ENCODE data around the gene MAP2.

Gene MAP2, protein sequence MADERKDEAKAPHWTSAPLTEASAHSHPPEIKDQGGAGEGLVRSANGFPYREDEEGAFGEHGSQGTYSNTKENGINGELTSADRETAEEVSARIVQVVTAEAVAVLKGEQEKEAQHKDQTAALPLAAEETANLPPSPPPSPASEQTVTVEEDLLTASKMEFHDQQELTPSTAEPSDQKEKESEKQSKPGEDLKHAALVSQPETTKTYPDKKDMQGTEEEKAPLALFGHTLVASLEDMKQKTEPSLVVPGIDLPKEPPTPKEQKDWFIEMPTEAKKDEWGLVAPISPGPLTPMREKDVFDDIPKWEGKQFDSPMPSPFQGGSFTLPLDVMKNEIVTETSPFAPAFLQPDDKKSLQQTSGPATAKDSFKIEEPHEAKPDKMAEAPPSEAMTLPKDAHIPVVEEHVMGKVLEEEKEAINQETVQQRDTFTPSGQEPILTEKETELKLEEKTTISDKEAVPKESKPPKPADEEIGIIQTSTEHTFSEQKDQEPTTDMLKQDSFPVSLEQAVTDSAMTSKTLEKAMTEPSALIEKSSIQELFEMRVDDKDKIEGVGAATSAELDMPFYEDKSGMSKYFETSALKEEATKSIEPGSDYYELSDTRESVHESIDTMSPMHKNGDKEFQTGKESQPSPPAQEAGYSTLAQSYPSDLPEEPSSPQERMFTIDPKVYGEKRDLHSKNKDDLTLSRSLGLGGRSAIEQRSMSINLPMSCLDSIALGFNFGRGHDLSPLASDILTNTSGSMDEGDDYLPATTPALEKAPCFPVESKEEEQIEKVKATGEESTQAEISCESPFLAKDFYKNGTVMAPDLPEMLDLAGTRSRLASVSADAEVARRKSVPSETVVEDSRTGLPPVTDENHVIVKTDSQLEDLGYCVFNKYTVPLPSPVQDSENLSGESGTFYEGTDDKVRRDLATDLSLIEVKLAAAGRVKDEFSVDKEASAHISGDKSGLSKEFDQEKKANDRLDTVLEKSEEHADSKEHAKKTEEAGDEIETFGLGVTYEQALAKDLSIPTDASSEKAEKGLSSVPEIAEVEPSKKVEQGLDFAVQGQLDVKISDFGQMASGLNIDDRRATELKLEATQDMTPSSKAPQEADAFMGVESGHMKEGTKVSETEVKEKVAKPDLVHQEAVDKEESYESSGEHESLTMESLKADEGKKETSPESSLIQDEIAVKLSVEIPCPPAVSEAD (N-terminal part only)

DNA sequence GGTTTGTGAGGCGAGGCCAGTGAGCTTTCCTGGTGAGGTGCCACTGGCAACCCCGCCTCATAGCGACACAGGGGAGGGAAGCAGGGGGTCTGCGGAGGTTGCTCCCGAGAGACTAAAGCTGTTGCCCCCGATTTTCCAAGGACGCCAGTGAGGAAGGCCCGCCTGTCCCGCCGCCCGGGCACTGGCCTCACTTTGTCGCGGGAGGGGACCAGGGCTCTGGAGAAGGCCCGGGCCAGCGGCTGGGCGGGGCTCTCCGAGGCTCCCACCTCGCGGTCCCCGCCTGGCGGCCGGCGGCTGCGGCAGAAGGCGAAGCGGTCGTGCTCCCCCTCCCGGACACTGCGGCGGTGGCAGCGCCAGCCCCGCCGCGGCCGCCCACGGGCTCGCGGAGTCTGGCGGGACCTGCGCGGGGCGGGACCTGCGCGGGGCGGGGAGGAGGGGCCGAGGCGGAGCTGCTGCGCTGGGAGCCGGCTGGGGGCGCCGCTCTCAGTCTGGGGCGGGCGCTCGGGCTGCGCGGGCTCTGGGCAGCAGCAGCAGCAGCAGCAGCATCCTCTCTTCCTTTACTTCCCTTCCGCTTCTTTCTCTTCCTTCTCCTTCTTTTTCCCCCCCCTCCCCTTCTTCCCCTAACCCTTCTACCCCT lies at the start of gene MAP2:
Gene MAP2 (plus strand): TSS at position 486 of the 637 bp plus-strand sequence. CDS start 229,124 bp downstream, outside the sequence.
- DNase-seq: peak in 52 of 56 donors; percentile 23 to 92 (median 76)

DNA sequence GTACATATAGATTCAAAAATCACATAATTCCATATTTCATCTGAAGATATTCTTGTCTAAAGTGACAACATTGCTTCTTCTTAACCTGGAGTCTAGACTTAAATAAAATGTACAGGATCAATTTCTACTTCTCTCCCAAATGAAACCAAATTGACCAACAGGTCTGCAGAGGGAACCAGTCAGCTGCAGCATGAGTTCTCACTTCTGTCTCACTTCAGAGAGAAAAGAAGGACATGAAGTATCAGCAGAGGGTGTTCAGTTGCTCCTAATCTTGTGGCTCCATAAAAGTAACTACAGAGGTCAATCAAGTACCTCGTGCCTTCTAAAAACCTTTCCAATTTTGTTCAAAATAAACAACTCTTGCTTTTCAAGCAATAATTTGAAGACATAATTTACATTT lies 47.2 kb upstream of the MAP2 start:
- no peak for DNase-seq

- no peak for DNase-seq
These were observed 43.6 kb upstream of the MAP2 start for GRCh38 chr2:209380293-209380692.

- no peak for DNase-seq
These were observed 42.8 kb upstream of the MAP2 start for GRCh38 chr2:209381091-209381490.

GRCh38 chr2:209382775-209383174 lies 41.1 kb upstream of the MAP2 start:
- no peak for DNase-seq

- no peak for DNase-seq
These were observed 40.6 kb upstream of the MAP2 start for GRCh38 chr2:209383212-209383611.

- DNase-seq: no peak
These were observed 36.5 kb upstream of the MAP2 start for GRCh38 chr2:209387389-209387788.

DNA sequence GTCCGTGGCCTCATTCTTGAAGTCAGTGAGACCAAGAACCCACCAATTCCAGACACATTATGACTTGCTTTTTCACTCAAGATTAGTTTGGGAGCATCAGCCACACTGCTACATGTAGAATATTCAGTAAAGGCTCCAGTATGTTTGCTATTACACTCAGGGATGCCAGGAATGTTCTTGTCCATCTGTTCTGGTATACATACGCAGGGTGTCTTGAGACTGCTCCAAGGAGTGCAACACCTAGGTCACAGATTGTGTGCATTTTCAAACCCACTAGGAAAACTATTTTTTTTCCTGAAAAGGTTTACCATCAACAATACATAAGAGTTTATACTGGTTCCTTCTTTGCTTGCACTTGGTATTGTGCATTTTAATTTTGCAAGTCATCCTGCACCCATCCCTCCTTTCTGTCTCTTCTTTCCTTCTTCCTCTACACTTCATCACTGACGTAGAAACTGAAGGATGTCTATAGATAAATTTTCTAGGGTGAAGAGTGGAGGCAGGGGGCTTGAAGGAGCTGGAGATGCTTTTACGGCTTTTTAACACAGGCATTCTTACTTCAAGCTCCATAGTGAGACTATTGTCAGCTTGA lies 35.3 kb upstream of the MAP2 start:
- DNase-seq: no peak

GRCh38 chr2:209389171-209389618 lies 34.7 kb upstream of the MAP2 start:
- DNase-seq: peak in 2 of 56 donors; percentile 11 to 27

- DNase-seq: no peak
These were observed 33.0 kb upstream of the MAP2 start for GRCh38 chr2:209390839-209391238.

DNA sequence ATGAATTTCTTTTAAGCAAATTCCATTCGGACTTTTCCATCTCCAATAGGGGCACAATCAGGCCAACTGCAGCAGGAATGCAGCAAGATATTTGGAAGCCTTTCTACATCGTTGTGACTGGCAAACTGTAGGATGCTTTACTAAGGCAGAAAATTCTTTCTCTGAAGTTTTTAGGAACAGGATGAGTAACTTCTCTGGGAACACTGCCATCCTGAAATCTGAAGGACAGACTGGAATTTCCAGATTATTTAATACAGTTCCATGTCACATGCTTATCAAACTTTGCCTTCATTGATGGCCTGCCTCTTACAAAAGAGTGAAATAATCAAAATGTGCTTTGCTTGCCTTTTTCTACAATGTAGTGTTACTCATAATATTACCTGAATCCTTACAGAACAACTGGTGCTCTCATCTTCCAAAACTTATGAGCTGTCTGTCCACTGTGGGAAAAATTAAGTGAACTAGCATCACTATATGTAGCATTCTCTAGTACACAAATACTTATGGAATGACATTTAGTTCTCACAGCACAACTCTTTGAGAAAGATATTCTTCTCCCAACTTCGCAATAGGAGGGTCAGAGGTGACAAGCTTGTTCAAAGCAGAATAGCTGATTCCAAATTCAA lies 32.0 kb upstream of the MAP2 start:
- no peak for DNase-seq

DNA sequence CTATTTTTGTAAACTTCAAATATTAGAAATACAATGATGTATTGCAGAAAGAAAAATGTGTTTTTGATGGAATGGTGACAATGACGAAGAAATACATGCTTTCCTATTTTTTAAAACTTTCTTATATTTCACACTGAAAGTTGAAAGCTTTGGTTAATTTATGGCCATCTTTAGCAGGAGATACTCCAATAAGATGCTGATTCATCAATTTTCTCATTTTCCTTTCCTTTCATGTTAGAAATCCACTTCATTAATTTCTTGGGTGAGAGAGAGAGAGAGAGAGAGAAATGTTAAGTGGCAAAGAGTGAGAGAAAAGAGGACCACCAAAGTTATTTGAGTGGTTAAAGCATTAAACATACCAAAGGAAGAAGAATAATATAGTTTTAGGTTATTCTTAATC lies 28.6 kb upstream of the MAP2 start:
- DNase-seq: no peak

DNA sequence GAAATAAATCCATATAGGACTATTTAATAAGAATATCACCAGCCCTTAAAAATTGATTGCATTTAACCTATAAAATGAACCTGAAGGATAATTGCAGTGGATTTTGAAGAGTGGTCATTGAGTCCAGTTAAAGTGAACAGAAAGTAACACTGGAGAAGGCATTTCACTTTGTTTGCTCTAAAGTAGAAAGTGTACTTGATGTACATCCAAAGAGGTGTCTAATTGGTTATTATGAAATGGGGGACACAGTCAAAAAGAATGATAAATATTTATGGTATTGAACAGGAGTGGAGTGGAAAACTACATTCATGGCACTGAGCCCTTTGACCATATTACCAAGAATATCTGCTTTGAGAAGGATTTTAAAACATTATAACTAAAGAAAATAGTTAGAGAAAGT lies 28.2 kb upstream of the MAP2 start:
- no peak for DNase-seq

GRCh38 chr2:209398463-209398862 lies 25.4 kb upstream of the MAP2 start:
- no peak for DNase-seq

GRCh38 chr2:209401788-209402187 lies 22.1 kb upstream of the MAP2 start:
- no peak for DNase-seq

GRCh38 chr2:209411296-209411695 lies 12.6 kb upstream of the MAP2 start:
- DNase-seq: no peak

GRCh38 chr2:209411718-209412117 lies 12.1 kb upstream of the MAP2 start:
- no peak for DNase-seq

GRCh38 chr2:209413311-209414014 lies 10.4 kb upstream of the MAP2 start:
- no peak for DNase-seq

DNA sequence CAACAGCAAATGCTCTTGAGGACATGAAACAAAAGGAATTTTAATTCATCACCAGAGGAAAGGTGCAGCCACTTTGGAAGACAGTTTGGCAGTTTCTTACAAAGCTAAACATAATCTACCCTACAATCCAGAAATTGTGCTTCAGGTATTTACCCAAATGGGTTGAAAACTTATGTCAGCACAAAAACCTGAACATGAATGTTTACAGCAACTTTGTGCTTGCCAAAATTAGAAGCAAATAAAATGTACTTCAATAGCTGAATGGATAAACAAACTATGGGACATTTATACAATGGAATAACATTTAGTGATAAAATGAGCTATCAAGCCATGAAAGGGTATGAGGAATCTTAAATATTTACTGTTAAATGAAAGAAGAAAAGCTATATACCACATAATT lies 6.9 kb upstream of the MAP2 start:
- no peak for DNase-seq
